ENCODE results near the gene PHACTR3.

GRCh38 chr20:59647271-59647670 lies 42.9 kb downstream of the PHACTR3 start:
- TF ChIP-seq POLR2A (IDR thresholded peaks at IDR 0.05) = no peak
- TF ChIP-seq, protein P1, sequence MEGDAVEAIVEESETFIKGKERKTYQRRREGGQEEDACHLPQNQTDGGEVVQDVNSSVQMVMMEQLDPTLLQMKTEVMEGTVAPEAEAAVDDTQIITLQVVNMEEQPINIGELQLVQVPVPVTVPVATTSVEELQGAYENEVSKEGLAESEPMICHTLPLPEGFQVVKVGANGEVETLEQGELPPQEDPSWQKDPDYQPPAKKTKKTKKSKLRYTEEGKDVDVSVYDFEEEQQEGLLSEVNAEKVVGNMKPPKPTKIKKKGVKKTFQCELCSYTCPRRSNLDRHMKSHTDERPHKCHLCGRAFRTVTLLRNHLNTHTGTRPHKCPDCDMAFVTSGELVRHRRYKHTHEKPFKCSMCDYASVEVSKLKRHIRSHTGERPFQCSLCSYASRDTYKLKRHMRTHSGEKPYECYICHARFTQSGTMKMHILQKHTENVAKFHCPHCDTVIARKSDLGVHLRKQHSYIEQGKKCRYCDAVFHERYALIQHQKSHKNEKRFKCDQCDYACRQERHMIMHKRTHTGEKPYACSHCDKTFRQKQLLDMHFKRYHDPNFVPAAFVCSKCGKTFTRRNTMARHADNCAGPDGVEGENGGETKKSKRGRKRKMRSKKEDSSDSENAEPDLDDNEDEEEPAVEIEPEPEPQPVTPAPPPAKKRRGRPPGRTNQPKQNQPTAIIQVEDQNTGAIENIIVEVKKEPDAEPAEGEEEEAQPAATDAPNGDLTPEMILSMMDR (IDR thresholded peaks at IDR 0.05) = no peak

All from right lobe of liver (tissue), 4 donors.